ENCODE measurements around the gene SMNDC1.

- TF ChIP-seq CTCF (IDR thresholded peaks at IDR 0.05) (no peak), POLR2A (IDR thresholded peaks at IDR 0.05) (no peak)
Observed at GRCh38 chr10:110268971-110269370, 35.7 kb downstream of the SMNDC1 start.
